NCI-H748 (cell line): ENCODE data around the gene METTL2B.
"Not testable (repeated sequence)": the region's sequence is repeated elsewhere in the genome, so short reads cannot be mapped to it uniquely, and the experiment has no call there.

Experiments used
- DNase-seq: peaks from one replicate; lab custom pipeline; 2025; ENCODE audit not compliant: unreplicated experiment; lab: John Stamatoyannopoulos, UW

METTL2B gene

DNA sequence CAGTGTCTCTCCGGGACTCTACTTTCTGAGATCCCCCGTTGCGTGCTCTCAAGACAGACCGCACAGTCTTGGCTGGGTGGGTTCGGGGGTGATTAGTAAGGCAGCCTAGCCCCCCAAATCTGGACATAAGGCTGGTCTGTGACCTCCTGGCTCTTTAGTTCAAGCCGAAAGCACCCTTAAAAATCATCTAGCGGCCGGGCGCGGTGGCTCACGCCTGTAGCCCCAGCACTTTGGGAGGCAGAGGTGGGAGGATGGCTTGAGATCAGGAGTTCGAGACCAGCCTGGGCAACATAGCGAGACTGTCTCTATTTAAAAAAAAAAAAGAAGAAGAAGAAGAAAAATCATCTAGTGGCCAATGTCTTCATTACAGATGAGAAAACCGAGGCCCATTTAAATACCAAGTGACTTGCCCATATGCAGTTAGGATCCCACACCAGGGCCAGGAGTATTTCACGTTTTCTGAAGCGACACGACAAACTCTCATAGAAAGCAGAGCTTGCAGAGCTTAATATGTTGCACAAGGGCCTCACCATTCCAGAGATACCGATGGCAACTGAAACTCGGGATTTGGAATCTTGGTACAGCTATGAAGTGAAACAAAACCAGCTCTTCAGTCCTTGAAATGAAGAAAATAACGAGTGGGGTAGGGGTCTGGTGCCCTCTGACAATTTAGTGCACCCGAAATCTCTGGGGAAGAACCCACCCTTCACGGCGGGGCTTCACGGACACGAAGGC is 21.6 kb upstream of the METTL2B start:
- DNase-seq, result peak; percentile 52

DNA sequence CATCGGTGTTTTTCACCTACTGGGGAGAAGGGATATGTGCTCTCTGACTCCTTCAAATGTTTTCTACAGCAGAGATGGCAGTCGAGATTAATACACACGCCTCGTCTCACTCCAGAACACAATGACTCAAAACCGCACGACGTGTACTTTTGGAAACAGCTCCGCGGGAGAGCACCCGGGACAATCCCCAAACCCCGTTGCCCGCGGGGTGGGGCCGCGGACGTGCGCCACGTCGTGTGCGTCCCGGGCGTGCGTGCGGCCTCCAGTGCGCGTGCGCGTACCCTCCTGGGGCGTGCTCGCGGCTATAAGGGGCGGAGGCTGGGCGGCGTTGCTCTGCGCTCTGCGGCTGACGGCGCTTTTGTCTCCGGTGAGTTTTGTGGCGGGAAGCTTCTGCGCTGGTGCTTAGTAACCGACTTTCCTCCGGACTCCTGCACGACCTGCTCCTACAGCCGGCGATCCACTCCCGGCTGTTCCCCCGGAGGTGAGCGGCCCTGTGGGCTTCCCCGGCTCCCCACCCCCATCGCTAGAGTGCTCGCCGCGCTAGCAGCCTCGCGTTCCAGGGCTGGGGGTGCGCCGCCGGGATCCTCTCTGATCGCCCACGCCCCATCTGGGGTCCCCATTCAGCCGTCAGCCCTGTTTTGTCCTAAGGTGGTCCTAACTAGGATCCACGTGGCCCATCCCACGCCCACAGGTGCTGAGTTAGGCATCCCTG is 20.8 kb upstream of the METTL2B start, which contains the start of gene HILPDA:
TSS of gene HILPDA (plus strand) at position 336 of the 712 bp plus-strand sequence. CDS start 1,391 bp downstream, outside the sequence.
- peak; percentile 94 for DNase-seq

DNA sequence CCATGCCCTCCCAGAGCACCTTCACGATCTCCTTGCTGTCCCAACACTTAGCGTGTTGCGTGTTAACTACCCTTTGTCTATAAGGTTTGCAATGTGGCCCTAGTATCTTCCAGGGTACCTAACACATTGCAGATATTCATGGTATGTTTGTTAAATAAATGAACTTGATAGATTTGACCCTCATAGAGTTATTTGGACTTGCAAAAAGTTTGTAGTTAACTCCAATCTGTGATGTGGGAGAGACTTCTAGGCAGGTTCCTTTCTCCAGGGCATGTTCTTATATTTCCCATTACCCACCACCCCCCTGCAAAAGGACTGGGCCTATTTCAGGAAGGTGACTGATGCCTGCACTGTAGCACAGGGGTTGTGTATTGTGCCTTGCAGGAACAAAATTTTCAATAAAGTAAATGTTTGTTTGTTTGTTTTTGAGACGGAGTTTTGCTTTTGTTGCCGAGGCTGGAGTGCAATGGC is 20.3 kb upstream of the METTL2B start:
- peak; percentile 61 for DNase-seq

DNA sequence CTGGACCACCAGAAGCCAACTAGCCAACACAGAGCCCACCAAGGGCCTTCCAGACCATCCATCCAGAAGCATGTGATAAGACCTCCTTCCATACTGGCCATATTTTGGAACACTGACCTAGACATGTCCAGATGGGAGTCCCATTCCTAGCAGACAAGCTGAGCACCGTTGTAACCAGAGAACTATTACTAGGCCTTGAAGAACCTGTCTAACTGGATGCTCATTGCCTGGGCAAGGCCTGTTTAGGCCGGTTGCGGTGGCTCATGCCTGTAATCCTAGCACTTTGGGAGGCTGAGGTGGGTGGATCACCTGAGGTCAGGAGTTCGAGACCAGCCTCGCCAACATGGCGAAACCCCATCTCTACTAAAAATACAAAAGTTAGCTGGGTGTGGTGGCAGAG is 19.2 kb upstream of the METTL2B start:
- not testable (repeated sequence) for DNase-seq

DNA sequence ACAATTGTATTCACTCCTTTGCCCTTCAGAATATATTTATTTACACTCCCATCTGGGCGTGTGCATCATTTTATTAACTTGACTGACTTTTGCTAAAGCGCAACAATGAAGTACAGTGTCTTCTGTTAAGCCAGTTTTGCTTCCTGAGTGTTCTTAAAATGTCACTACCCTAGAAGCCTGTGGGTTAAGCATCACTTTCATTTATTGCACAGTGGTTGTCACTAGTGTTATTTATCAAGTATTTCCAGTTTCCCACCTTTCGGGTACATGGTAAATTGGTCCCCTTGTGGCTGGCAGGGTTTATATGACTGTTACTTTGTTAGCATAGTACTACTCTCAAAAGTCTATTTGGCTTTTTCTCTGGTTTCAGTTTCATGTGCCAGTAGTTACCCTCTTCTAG is 17.6 kb upstream of the METTL2B start:
- DNase-seq, result no peak

DNA sequence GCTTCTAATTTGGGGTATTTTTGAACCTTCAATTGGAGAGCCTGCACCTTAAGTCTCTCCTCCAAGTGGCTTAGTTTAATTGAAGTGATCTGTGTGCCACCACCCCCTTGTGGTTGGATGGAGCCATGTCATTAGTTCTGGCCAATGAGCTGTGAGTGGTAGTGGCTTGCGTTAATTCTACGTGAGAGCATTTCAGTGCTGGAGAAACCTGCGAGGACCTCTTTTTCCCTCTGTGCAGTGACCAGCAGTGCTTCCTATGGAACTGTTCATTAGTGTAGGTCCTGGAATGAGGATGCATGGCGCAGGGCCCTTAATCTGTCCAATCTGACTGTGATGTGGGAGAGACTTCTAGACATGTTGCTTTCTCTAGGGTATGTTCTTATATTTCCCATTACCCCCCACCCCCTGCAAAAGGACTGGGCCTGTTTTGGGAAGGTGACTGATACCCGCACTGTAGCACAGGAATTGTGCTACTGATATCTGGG is 17.1 kb upstream of the METTL2B start:
- peak; percentile 51 for DNase-seq

DNA sequence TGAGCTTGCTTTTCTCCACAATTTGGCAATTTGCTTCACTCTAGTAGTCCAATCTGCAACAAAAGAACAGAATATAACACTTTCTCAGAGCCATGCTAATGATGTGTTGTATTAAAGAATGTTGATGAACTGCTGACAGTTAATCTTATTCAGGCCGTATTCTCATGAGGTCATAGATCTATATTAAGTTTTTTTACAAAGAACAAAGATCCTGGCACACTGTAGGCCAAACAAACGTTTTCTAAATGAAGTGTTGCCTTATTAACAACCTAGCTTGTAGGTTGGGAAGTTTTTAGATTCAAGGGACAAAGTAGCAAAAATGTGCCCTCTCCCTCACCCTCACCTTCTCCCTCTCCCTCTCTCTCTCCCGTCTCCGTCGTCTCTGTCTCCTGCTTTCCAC is 14.1 kb upstream of the METTL2B start:
- DNase-seq, result no peak

DNA sequence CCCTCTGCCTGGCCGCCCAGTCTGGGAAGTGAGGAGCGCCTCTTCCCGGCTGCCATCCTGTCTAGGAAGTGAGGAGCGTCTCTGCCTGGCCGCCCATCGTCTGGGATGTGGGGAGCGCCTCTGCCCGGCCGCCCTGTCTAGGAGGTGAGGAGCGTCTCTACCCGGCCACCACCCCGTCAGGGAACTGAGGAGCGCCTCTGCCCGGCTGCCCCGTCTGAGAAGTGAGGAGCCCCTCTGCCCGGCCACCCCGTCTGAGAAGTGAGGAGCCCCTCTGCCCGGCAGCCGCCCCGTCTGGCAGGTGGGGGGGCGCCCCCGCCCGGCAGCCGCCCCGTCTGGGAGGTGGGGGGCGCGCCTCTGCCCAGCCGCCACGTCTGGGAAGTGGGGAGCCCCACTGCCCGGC is 13.2 kb upstream of the METTL2B start:
- not testable (repeated sequence) for DNase-seq

DNA sequence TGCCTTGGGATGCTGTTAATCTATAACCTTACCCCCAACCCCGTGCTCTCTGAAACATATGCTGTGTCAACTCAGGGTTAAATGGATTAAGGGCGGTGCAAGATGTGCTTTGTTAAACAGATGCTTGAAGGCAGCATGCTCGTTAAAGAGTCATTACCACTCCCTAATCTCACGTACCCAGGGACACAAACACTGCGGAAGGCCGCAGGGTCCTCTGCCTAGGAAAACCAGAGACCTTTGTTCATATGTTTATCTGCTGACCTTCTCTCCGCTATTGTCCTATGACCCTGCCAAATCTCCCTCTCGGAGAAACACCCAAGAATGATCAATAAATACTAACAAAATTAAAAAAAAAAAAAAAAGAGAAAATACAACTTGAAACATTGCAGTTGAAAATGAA is 12.6 kb upstream of the METTL2B start:
- DNase-seq, result not testable (repeated sequence)

DNA sequence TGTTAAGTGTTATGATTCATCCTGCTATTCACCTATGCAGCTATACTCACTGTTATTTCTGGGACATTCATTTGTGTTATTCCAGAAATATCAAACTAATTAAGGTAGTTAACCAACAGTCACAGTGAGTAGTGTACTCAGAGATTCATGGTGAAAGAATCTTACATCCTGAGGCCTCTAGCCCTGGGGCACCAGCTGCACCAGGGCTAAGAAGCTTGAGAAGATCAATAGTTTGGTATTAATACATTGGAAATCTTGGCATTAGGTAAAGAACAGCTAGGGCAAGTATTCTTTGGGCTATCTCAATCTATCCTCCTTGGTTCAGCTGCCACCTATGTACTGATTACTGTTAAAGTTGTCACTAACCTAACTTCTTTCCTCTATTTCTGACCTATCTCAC is 9.7 kb upstream of the METTL2B start:
- not testable (repeated sequence) for DNase-seq

DNA sequence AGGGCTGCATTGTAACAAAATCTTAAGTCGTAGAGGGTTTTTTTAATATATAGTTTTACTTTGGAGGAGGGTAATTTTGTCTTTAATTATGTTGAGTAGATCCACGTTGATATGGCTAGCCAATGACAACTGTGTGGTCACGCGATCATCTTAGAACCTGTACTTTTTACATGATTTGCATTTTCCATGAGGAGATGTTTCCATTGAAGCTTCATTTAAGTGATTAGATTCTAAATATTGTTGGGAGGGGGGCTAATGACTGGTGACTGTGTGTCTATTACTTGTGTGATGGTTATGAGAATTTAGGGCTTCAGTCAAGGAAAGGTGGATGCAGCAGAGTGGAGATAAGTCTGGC is 765 bp downstream of the METTL2B start:
- DNase-seq, result not testable (repeated sequence)

DNA sequence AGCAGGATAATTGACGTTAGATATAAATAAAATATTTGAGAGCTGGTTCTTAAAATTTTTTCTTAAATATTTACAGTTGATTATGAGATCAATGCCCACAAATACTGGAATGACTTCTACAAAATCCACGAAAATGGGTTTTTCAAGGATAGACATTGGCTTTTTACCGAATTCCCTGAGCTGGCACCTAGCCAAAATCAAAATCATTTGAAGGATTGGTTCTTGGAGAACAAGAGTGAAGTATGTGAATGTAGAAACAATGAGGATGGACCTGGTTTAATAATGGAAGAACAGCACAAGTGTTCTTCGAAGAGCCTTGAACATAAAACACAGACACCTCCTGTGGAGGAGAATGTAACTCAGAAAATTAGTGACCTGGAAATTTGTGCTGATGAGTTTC is 2.5 kb downstream of the METTL2B start:
- DNase-seq, result not testable (repeated sequence)

DNA sequence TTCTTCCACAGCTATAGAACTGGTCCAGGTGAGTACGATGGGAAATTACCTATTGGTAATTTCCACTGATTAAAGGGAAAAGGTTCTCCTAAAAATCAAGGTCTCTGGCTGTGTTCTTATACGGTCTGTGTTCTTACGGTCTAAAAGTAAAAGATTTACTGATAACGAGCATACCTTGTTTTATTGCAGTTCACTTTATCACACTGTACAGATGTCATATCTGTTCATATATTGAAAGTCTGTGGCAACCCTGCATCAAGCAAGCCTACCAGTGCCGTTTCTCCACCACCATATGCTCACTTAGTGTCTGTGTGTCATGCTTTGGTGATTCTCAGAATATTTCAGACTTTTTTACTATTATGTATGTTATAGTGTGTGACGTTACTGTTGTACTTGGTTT is 11.6 kb downstream of the METTL2B start:
- not testable (repeated sequence) for DNase-seq

DNA sequence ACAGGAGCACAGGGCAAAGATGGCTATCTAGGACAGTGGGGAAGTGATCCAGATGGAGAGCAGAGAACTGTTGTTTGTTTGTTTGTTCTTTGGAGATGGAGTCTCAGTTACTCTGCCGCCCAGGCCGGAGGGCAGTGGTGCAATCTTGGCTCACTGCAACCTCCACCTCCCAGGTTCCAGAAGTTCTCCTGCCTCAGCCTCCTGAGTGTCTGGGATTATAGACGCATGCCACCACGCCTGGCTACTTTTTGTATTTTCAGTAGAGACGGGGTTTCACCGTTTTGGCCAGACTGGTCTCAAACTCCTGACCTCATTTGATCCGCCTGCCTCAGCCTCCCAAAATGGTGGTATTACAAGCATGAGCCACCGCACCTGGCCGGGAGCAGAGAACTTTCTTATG is 20.9 kb downstream of the METTL2B start:
- DNase-seq, result no peak

DNA sequence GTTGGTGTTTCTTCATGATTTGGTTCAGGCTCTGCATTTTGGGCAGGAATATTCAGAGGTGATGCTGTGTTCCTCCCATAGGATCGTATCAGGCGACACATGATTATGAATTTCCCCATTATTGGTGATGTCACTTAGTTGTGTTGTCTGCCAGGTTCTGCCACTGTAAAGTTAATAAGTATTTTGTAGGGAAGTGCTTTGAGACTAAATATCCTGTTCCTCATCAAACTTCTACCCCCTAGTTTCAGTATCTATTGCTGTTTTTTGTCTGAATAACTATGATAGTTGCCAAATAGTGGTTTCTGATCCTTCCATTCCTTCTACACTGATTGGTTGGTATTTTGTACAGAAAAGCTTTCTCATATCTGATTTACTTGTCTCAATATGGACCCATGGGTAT is 28.9 kb downstream of the METTL2B start:
- not testable (repeated sequence) for DNase-seq

DNA sequence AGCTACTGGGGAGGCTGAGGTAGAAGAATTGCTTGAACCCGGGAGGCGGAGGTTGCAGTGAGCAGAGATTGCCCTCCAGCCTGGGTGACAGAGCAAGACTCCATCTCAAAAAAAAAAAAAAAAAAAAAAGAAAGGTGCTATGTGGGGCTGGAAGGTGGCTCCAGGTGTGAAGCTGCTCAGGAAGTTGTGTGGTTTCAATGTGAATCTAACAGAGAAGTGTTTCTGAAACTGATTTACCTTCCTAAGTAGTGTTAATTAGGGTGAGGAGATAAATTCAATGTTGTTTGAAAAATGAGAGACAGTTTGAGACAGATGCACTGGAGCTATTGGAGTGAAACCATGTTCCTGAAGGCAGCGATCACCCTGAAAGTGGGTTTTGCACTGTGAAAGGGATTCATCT is 30.3 kb downstream of the METTL2B start:
- DNase-seq, result not testable (repeated sequence)

DNA sequence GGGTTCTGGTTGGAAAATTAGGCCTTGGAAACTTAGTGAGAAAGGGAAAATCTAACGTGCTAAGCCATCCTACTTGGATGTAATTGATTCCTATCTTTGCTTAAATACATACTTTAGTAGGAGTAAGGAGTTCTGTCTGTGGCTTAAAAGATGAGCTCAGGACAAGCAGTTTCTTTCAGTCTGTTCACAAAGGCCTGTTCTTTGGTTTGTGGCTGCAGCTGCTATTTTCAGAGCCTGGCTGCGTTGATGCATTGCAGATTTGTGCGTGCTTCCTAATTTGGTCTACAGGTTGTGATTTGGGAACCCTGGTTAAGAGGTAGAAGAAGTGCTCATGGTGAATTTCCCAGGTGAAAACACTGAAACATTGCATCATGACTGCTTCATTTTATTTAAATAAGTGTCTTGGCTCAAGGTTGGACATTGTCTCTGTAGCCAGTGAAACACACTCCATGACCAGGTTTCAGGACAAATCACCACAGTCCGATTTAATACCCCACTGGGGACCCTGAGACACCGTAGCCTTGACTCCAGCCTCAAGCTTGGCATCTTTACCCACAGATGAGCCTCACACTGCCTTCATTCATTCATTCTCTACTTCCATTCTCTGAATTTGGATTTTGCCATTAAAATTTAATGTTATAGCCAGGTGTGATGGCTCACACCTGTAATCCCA is 30.9 kb downstream of the METTL2B start:
- not testable (repeated sequence) for DNase-seq

DNA sequence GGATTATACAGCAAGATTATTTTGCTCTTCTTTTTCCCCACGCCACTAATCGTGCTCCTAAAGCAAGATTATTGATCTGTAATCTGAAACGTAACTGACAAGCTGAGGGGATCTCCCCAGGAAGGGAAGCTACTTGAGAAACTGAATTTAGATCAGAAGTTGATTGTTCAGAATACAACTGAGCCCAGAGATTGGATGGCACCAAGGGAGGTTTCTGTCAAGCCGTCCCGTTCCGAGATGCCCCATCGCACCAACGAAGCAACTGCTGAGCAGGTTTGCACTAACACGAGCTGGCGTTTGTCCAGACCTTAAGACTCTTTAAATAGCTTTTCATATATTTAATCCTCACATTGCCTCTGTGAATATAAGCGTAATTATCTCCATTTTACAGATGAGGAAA is 35.1 kb downstream of the METTL2B start:
- DNase-seq, result not testable (repeated sequence)

DNA sequence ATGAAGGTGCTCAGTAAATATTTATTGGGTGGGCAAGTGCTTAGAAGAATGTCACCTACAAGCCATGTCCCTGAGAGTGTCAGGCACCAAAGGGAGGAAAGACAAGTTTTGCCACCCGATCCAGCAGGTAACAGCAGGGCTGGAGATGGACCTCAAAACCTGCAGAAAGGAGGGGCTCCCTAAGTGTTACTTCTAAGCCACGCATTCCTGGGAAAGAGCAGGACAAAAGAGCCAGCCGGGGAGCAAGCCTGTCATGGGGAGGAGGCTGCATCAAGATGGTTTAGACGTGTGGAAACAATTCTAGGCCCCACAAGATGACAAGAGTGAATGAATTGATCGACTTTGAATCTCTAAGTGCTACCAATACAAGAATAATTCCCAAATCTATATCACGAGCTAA is 38.7 kb downstream of the METTL2B start:
- DNase-seq, result not testable (repeated sequence)

DNA sequence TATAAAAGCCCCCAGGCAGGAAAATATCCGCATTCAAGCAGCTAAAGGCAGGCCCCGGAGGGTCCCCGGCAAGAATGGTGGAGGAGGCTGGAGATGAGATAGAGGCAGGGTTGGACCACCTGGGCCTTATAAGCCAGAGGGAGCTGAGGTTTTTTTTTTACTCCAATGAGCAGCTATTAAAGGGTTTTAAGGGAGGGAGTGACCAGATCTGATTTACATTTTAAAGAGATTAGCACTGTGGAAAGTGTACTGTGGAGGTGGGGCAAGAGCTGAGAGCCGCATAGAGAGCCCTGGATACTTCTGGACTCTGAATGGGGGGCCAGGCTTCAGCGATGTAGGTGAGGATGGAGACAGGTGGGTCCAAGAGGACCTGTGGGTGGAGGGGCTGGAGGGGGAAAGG is 40.5 kb downstream of the METTL2B start:
- not testable (repeated sequence) for DNase-seq

DNA sequence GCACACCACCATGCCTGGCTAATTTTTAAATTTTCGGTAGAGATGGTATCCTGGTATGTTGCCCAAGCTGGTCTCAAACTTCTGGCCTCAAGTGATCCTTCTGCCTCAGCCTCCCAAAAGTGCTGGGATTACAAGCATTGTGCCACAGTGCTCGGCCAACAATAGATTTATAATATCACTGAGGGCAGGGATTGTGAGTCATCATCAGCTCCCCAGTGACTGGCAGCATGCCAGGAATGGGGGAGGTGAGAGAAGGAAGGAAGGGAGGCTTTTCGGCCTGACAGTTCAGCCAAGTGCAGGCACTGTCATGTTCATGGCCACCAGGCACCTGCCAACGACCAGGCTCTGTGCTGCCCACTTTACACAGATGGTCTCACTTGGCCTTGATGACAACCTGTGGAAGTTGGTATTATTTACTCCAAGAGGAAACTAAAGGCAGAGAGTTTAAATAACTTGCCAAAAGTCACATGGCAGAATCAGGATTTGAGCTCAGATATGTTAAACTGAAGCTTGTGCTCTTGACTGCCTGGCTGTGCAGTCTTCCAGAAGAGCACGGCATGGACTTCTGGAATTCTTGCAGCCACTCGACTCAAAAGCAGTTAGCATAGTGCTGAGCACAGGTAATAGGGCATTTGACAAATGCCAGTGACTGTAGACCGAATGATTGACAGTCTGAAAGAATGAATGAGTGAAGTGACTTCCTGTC is 46.8 kb downstream of the METTL2B start:
- peak; percentile 72 for DNase-seq
